RCC 7860 (cell line): ENCODE results near the gene HPGDS.
"Not testable (repeated sequence)": the region's sequence is repeated elsewhere in the genome, so short reads cannot be mapped to it uniquely, and the experiment has no call there.

Experiments
- DNase-seq: peaks from one replicate; pipeline ENCODE4 v3.0.0-alpha.2; 2015; ENCODE audit warnings: low spot score
- FAIRE-seq: peaks from 2 replicates; lab custom pipeline; 2012; peaks lifted over from hg19 to GRCh38; lab: Jason Lieb, UNC

Gene HPGDS

DNA sequence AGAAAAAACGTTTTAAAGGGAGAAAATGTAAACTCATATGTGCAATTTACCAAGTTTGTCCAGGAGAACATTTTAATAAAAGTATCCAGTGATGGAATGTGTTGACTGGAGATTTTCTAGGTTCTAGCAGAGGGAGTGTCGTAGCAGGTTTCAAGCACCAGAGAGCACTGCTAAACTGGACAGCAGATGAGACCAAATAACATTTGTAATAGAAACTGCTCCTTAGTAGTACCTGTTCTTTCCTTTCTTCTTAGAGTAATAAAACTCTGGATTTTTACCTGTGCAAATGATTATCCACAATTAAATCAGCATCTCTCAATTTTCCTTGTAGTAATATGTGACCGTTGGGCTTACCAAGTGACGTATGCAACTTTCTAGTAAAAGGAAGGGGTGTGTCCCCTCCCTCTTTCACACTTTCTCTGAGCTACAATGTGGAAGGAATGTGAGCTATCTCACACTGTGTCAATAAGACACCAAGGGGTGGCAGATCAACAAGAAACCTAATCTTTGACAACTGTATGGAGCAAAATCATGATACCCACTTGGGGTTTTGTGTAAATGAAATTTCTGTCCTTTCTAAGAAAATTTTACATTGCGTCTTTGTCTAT, 9.5 kb downstream of the HPGDS start:
- FAIRE-seq (no peak), DNase-seq (no peak)

DNA sequence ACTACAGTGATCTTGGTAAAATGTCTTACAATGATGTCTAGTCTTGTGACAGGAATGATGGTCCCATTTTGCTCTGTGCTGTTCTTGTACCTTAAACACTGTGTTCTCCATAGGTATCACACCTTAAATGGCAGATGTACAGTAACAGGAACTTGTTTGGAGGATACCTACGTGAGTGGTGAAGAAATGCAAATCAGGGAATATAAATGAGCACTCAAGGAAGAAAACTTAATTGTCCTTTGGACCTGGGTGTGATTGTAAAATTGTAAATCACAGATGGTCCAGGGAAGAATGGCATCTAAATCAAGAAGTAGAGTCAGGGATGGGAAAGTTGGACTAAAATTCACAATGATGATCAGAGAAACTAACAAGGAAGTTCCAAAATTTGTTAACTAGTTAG, 12.7 kb downstream of the HPGDS start:
- FAIRE-seq (no peak), DNase-seq (no peak)

DNA sequence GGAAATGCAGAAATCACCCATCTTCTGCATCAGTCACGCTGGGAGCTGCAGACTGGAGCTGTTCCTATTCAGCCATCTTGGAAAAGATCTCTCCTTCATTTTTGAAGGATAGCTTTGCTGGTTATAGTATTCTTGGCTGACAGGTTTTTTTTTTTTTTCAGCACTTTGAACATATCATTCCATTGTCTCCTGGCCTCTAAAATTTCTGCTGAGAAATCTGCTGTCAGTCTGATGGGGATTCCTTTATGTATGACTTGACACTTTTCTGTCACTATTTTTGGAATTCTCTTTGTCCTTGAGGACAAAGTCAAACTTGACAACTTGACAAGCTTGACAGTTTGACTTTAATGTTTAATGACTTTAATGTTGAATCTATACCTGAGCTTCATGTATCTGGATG, 16.8 kb downstream of the HPGDS start:
- FAIRE-seq (no peak), DNase-seq (no peak)

DNA sequence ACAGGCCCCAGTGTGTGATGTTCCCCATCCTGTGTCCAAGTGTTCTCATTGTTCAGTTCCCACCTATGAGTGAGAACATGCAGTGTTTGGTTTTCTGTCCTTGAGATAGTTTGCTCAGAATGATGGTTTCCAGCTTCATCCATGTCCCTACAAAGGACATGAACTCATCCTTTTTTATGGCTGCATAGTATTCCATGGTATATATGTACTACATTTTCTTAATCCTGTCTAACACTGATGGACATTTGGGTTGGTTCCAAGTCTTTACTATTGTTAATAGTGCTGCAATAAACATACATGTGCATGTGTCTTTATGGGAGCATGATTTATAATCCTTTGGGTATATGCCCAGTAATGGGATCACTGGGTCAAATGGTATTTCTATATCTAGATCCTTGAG, 22.7 kb downstream of the HPGDS start:
- not testable (repeated sequence) for FAIRE-seq, DNase-seq

DNA sequence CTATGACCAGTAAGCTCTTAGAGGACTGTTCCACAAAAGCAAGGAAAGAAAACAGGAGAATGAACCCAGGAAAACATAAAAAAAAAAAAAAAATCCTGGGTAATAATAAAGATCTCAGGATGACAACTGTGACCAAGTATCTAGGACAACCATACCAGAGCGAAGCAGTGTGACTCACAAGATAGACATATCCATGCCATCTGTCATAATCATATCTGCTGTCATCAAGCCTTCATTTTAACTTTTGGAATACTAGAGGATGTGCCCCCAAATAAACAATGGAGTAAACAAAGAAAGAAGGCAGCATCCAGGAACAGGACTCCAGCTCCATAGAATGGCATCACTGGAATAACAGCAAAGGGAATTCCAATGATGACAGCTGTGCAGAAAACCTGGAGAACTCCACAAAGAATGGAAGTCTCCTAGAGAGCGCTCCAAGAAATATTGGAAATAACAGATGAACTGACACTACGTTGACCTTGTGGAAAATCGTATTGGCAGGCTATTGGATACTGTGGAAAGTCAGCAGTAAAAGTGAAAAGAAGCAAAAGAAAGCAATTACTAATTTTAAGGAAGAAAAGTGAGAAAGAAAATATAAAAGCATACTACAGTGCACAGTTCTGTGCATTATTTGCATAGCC, 35.3 kb downstream of the HPGDS start:
- FAIRE-seq (no peak), DNase-seq (no peak)

DNA sequence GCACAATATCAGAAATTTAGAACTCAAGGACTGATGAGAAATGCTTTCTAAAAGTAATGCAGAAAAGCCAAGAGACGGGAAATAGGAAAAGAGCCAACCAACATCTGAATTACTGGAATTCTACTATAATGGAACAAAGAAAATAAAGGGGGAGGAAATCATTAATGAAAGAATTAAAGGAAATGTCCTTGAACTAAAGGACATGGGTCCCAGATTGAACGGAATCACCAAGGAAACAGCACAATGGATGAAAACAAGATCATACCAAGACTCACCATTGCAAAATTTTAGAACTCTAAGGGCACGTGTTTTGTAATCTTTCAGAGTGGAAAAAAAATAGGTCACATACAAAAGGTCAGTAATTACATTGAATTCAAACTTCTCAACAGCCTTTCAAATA, 35.9 kb downstream of the HPGDS start:
- FAIRE-seq = no peak
- no peak for DNase-seq

DNA sequence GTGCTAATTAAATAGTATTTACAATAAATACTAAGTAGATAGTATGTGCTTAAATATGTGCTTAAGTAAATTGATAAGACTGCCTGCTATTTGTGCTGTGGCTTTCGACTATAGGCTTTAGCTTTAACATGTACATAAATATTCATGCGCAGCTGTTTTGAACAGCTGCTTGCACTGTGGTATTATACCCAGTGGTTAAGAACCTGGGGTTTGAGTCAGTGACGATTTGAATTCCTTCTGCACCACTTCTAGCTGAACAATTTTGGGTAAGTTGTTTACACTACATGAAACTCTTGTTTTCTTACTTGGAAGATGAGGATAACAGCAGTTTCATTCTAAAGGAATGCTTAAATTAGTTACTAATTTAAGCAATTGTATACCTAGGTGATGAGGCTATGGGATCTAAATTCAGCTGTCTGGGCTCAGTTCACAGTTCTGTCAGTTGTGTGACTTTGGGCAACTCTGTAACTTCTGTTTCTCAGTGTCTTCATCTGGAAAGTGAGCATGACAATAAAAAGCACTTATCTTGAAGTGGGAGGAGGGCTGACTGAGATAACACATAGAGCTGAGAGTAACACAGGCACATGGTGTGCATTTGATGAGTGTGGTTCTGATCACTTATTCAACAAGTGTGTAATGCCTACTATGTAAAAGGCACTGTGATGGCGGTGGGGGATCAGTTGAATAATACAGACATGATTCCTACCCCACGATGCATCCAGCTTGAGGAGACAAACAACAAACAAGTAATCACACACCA, 37.0 kb downstream of the HPGDS start:
- no peak for DNase-seq
- FAIRE-seq = no peak

DNA sequence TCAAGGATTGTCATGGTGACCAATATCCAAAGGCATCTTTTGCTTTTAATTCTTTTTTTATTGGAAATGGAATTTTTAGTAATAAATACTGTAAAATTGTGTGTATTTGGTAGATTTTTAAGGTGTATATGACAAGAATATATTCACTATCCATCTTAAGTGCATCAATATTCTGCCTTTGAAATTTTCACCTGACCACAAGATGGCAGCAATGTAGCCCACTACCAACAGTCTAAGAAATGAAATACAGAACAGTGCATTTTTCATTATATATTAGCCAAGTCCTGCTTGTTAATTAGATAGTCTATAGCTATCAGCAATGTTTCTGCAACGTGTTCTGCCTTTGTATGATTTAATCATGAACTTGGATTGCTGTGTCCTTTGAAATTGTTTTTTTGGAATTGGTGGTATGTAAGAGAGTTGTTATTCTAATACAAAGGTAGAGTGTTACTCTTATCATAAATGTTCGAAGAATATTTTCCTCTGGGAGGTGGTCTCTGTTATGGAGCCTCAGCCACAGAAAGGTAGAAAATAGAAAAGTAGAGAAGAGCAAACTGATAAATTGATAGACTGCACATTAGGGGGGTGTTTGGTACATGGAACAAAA, 38.2 kb downstream of the HPGDS start:
- DNase-seq (peak; percentile 19), FAIRE-seq (peak; percentile 16)

DNA sequence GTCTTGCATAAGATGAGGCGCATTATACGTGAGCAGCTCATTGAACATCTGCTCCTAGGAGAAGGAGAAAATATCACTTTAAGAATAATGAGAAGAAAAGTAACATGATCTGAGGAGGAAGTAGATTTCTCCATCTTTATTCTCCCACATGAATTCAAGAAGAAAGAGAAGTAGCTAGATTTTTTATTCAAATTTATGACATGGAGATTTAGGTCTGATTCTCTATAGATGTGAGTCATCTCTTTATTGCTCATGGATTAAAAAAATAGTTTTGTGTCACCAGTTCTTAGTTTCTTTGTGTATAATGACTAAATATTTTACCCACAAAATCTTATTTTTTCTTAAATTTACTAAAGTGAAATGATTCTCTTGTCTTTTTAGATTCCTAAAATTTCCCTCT, 40.4 kb downstream of the HPGDS start:
- FAIRE-seq (no peak), DNase-seq (no peak)

DNA sequence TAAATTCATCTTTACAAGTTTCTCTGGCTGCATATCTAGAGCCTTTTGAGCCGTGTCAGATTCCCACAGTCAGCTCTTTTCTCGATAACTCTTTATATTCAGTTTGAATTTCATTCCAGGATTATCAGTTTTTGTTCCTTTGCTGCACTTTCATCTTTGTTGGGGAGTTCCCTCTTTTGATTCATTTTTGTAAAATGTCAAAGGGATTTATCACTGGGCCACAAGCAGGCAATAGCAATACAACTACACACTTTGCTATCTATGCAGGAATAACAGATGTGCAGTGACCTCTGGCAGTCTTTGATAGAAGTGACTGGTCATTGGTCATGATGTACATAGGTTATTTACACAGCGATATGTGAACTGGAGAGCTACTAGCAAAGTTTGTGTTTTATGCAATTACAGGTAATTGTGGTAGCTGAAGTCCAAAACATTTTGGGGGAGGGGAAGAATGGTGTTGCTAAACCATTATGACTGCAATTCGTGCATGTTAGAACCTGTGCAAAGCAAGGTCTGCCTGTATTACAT, 43.8 kb downstream of the HPGDS start:
- FAIRE-seq (no peak), DNase-seq (no peak)

DNA sequence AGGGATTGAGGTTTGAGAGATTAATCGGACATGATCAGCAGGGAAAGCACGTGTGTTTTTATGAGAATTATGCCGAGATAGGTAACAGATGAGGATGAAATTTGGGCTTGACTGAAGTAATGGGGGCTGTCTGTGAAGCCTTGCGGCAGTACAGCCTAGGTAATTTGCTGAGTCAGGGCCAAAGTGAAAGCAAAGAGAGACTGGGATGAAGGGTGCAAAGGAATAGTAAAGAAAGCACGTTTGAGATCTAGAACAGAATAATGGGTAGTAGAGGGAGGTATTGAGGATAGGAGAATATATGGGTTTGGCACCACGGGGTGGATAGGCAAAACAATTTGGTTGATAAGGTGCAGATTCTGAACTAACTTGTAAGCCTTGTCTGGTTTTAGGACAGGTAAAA, 47.2 kb downstream of the HPGDS start:
- not testable (repeated sequence) for FAIRE-seq, DNase-seq

DNA sequence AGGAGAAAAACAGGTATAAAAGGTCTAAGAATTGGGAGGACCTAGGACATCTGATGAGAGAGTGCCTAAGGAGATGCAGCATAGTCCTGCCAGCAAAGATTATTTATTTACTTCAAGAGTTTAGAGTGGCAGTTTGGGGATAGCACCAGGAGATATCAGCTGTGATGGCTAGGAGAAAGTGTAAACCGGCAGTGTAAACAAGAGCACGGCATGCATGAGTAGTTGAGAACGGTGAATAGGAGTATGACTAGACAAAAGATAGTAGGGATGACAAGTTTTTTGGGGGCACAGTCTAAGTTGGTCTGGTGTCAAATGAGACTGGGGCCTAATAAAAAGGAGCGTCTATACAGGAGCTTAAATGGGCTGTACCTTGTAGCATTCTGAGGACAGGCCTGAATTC, 48.7 kb downstream of the HPGDS start:
- not testable (repeated sequence) for FAIRE-seq, DNase-seq

DNA sequence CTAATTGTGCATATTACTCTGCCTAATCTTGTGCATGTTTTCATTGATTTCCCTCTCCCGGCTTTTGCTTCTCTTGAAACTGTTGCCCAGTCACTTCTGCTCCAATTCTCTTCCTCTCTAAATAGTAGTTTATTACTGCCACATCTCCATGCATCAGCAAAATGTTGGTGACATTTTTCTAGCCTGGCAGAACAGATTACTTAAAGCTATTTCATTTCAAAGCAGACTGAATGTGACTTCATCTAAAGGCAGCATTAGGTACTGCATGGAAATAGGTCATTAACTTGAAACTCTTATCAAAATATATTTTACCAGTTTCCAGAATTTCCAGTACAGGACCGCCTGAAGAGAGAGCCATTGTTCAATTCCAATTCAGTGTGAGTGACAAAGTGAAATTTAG, 52.4 kb downstream of the HPGDS start:
- FAIRE-seq (no peak), DNase-seq (no peak)

DNA sequence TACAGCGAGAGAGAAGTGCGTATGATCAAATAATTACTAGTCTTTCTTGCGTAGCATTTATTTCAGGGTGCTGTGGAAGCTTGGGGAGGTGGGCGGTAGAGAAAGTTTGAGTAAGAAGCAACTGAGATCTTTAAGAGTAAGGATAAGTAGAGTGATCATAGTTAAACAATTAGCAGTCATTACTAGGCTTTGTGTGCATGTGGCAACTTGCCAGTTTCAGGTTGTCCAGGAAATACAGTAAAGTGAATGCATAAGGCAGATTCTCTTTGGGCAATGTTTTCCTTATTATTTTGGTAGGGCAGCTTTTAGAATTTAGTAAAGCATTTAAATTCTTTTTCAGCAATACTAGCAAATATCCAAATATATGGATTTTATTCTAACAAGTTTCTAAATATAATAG, 57.0 kb downstream of the HPGDS start:
- DNase-seq (no peak), FAIRE-seq (no peak)

DNA sequence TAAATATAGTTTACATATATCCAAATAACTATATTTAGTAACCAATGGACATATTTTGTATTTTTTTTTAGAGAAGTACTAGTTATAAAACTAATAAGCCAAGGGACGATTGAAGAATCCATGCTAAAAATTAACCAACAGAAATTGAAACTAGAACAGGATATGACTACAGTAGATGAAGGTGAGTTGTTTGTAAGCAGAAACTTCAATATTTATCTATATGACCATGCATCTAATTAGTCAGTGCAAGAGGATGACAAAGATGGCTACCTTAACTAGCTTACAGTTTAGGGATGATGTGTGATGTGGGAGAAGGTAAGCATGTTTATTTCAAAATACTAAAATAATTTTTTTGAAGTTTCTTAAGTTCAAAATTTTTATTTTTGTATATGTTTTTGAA, 57.7 kb downstream of the HPGDS start:
- FAIRE-seq = no peak
- no peak for DNase-seq

DNA sequence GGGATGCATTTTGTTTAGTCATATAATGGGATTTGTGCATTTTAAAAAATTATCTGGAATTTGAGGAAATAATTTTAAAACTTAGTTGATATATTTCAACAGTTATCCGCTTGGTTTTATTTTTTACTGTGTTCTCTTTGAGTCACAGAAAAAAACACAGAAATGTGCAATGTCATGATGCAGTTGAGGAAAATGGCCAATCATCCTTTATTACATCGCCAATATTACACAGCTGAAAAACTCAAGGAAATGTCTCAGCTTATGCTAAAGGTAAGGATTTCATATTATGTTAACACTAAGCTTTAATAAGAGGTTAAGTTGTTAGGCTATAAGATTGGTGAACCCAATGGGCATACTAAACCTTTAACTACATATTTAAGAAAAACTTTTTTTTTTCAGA, 63.9 kb downstream of the HPGDS start:
- DNase-seq (no peak), FAIRE-seq (no peak)

DNA sequence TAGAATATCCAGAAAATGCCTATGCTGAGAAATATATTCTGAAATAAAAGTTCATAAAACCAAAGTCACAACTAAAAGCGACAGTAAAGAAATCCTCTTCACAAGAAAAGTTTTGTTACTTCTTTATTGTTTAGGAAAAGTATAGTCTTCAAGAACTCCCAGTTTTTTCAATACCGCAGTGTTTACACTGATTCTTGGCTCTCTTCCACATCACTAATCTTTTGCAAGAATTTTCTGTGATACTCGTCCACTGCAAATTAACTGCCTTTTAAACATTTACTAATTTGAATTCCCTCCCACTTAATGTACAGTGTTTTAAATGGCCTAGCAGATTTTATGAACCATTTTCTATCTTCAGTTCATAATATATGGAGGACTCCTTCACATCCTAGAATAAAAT, 65.1 kb downstream of the HPGDS start:
- FAIRE-seq (no peak), DNase-seq (no peak)

DNA sequence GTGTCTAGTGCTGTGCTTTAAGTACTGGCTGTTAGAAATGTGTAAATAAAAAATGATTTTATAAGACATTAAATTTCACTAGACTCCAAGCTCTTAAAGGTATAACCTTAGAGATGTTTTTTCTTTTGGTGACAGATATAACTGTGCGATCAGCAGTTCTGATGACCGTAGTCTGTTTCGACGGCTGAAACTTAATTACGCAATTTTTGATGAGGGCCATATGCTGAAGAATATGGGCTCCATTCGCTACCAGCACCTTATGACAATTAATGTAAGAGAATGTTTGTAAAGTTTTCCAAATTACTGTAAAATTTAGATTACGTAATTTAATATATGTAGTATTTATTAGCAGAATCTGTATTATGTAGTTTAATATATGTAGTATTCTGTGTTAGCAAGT, 66.4 kb downstream of the HPGDS start:
- DNase-seq (no peak), FAIRE-seq (no peak)

DNA sequence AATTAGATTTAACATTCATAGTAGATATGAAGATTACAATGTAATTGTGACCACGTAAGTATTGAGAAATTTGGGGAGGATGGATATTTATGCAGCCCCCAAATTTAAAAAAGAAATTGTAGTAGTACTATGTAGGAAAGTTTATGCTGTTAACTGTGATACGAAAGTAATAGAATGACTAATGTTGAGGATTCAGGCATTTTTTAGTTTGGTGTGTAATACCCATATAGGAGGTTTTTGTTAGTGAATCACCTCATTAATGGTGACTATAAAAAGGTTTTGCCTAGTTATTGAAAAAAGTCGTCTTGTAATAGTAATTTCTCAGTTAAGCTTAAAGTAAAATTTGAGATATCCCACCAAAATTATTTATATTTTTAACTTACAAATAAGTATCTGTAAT, 67.7 kb downstream of the HPGDS start:
- FAIRE-seq (no peak), DNase-seq (no peak)

DNA sequence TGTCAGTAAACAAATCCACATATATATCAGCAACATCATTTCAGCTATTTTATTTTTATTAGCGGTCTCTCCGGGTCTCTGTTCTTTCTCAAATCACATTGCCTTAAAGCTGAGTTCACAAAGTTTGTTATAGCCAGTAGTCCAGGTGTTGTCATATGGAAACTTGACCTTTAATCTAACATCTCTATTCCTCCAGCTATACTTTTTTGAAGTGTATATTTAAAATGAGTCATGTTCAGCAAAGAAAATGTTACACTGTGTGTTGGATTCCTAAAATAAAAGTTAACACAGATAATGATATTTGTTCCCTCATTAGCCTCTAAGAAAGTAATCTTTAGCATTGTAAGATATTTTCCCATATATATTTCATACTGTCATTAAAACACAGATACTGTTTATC, 71.4 kb downstream of the HPGDS start:
- DNase-seq = no peak
- no peak for FAIRE-seq

DNA sequence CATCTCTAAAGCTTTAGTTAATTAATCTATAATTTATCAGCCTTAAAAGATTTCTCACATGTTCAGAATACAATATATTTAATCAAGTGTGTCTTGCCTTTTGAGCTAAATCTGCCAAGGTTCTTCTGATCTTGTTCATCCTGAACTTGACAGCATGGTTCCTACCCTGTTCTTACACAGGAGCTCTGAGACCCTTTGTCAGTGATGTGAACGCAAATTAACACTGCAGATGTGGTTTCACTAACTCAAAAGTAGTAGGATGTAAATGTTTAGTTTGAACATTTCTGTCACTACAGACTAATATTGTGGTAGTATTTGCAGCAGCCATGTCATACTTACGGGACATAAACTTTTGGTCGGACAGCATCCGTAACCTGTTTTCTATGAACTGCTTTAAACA, 75.6 kb downstream of the HPGDS start:
- DNase-seq = no peak
- no peak for FAIRE-seq
